ENCODE measurements around the gene MALAT1. TPM values are rescaled to one million over a fixed set of nuclear protein-coding genes. Genes with fewer than 3 reads are reported as not detected.

MALAT1 gene
- polyA plus RNA-seq, 1 experiment, result 924 TPM

- DNase-seq (ENCODE audit: low read depth), result no peak
- H3K4me3 ChIP-seq (ENCODE audit: low read depth, low read length), result no peak overlapping the region
- POLR2A ChIA-PET, result interaction anchor here (0.5 kb wide), 1 partner anchor 14 kb away, joined by 3 read pairs; the partner anchor contains the start of gene SCYL1
Measured at GRCh38 chr11:65538915-65539743, 40.3 kb downstream of the MALAT1 start.

DNA sequence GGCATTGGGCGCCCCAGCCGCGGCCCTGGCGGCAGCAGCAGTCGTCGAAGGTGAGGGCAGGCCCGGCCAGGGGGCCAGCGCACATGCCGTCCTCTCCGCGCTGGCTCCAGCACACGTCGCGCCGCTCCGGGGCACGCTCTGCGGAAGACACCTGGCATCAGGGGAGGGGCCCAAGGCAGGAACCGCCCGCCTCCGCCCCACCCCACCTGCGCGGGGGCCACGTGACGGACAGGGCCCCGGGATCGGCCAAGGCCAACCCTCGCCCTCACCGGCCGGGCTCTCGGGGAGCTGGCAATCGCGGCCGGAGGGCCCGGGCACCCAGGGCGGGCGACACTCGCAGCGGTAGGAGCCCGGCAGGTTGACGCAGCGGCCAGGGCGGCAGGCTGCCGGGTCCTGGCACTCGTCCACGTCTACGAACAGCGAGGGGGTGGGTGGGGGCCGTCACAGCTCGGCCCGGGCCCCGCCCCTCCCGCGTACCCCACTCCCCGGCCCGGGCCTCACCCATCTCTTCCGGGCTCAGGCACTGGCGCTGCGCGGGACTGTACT is 41.0 kb downstream of the MALAT1 start:
- peak overlapping the region; percentile 18 for H3K4me3 ChIP-seq (ENCODE audit: low read depth, low read length)
- no peak for TF ChIP-seq CTCF (IDR thresholded peaks at IDR 0.05; ENCODE audit: insufficient read depth, low read depth, low read length)
- CTCF ChIA-PET, result interaction anchor here (0.7 to 5.7 kb wide), 18 partner anchors 10 to 165 kb away, joined by 3 to 134 read pairs (median 13); partner anchors contain the start of genes EHBP1L1, FAM89B, KCNK7 and LTBP3
- H3K27me3 ChIP-seq (ENCODE audit: control insufficient read depth, insufficient read depth, low read length), result no peaks in the 10 kb centered on the region
- H3K36me3 ChIP-seq (ENCODE audit: control insufficient read depth, insufficient read depth, low read length), result peaks cover 56% of the 10 kb centered on the region
- DNase-seq (ENCODE audit: low read depth), result no peak
- POLR2A ChIA-PET, result interaction anchor here (0.5 kb wide), 1 partner anchor 15 kb away, joined by 3 read pairs; the partner anchor contains the start of gene SCYL1

More at GRCh38 chr11:65538915-65539743, 40.3 kb downstream of the MALAT1 start:
- H3K36me3 ChIP-seq (ENCODE audit: control insufficient read depth, insufficient read depth, low read length), result peaks cover 52% of the 10 kb centered on the region
- H3K27me3 ChIP-seq (ENCODE audit: control insufficient read depth, insufficient read depth, low read length), result no peaks in the 10 kb centered on the region
- no peak for TF ChIP-seq CTCF (IDR thresholded peaks at IDR 0.05; ENCODE audit: insufficient read depth, low read depth, low read length)
- CTCF ChIA-PET, result interaction anchor here (1.8 to 5.7 kb wide), 7 partner anchors 9 to 52 kb away, joined by 5 to 134 read pairs (median 26); partner anchors contain the start of genes EHBP1L1, FAM89B, KCNK7 and ZNRD2

DNA sequence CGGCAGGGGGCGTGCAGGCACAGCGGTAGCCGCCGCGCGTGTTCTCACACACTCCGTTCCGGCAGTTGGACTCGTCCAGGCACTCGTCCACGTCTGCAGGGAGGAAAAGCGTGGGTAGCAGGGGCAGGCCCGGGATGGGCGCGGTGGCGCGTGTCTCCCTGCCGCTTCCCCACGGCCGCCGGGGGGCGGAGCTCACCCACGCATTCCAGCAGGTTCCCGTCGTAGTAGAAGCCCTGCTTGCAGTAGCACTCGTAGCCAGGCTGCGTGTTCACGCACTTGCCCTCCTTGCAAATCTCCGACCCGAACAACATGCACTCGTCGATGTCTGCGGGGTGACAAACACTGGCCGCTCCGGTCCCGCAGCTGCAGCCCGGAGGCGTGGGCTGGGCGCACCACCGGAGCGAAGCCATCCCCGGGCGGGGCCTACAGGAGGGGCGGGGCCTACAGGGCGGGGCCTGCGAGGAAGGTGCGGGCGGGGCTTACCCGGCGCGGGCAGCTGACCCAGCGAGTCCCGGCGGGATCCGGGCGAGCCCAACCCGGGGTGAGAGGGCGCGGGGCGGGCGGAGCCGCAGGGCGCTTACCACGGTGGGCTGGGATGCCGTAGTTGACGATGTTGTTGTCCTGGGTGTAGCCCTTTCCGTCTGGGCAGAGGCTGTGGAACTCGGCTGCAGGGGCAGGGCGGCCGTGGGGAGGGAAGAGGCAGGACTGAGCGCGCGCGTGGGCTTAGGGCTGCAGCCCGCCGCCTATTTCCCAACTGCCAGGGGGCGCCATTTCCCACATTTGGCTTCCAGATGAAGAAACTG is 41.6 kb downstream of the MALAT1 start:
- Histone ChIP-seq H3K36me3 (ENCODE audit: control insufficient read depth, insufficient read depth, low read length) (peaks cover 54% of the 10 kb centered on the region), H3K4me3 (ENCODE audit: low read depth, low read length) (peak overlapping the region; percentile 18), H3K27me3 (ENCODE audit: control insufficient read depth, insufficient read depth, low read length) (no peaks in the 10 kb centered on the region)
- peak; percentile 37 for DNase-seq (ENCODE audit: low read depth)
- CTCF ChIA-PET, result interaction anchor here (0.6 to 5.7 kb wide), 22 partner anchors 10 to 311 kb away, joined by 3 to 134 read pairs (median 6); partner anchors contain the start of genes EHBP1L1, FAM89B, KCNK7 and LTBP3
- peak; percentile 82 for TF ChIP-seq CTCF (IDR thresholded peaks at IDR 0.05; ENCODE audit: insufficient read depth, low read depth, low read length)
- POLR2A ChIA-PET, result interaction anchor here (0.6 kb wide), 1 partner anchor 122 kb away, joined by 3 read pairs; no protein-coding TSS in a partner anchor

DNA sequence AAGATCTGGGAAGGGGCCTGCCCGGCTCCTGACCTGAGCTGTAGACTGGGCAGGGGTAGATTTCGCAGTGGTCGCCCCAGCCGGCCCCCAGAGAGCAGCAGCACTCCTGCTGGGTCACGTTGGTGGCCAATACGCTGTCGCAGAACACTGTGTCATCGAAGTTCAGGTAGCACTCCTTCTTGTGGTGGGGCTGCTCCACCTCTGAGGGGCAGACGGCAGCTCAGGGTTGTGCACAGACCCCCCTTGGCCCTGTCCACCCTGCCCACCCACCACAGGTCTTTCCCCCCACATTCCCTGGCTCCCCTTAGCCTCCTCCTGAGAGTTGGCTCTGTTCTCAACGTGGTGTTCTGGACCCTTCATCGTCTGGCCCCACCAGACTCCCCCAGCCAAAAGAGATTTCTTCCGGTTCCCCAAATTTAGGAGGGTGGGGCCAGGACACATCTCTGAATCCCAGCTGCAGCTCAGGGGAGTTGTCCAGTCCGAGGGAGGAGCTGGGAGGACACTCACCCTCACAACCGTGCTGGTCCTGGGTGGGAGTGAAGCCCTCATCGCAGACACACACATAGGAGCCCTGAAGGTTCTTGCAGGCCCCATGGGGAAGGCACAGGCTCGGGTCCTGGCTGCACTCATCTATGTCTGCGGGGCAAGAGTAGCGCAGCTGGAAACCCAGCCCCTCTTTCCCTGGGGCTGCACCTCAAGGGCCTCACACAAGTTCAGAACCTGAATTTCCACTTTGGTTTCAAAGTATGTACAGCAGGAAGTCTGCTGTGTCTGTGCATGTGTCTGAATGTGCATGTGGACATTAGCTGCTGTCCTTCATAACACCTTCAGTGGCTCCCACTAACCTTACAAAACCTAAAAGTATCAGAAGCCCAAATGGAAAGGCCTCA is 42.5 kb downstream of the MALAT1 start:
- H3K36me3 ChIP-seq (ENCODE audit: control insufficient read depth, insufficient read depth, low read length), result peaks cover 56% of the 10 kb centered on the region
- CTCF ChIA-PET, result interaction anchor here (0.6 to 5.7 kb wide), 20 partner anchors 11 to 310 kb away, joined by 3 to 134 read pairs (median 10); partner anchors contain the start of genes EHBP1L1, FAM89B, KCNK7 and LTBP3
- H3K27me3 ChIP-seq (ENCODE audit: control insufficient read depth, insufficient read depth, low read length), result no peaks in the 10 kb centered on the region
- TF ChIP-seq CTCF (IDR thresholded peaks at IDR 0.05; ENCODE audit: insufficient read depth, low read depth, low read length), result no peak
- POLR2A ChIA-PET, result interaction anchor here (0.6 kb wide), 1 partner anchor 123 kb away, joined by 3 read pairs; no protein-coding TSS in a partner anchor
- H3K4me3 ChIP-seq (ENCODE audit: low read depth, low read length), result peak overlapping the region; percentile 18
- DNase-seq (ENCODE audit: low read depth), result no peak
